Hepatic stellate cell (primary cell): ENCODE measurements around the gene EIF3M.
"Not testable (repeated sequence)": the region's sequence is repeated elsewhere in the genome, so short reads cannot be mapped to it uniquely, and the experiment has no call there.

Source experiments
- DNase-seq: peaks from one replicate; pipeline ENCODE4 v3.0.0; 2011; ENCODE audit warnings: low spot score

Gene EIF3M

GRCh38 chr11:32597921-32598320 lies 14.3 kb downstream of the EIF3M start:
- DNase-seq = no peak

- no peak for DNase-seq
These were observed 19.2 kb downstream of the EIF3M start for GRCh38 chr11:32602657-32603415.

GRCh38 chr11:32606220-32606619 lies 22.6 kb downstream of the EIF3M start:
- no peak for DNase-seq

DNA sequence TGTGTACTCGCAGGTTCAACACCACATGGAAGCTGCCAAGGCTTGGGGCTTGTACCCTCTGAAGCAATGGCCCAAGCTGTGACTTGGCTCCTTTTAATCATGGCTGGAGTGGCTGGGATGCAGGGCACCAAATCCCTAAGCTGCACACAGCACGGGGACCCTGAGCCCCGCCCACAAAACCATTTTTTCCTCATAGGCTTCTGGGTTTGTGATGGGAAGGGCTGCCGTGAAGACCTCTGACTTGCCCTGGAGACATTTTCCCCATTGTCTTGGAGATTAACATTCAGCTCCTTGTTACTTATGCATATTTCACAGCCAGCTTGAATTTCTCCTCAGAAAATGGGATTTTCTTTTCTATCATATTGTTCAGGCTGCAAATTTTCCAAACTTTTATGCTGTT lies 25.2 kb downstream of the EIF3M start:
- DNase-seq = not testable (repeated sequence)

- no peak for DNase-seq
These were observed 27.2 kb downstream of the EIF3M start for GRCh38 chr11:32610797-32611352.

DNA sequence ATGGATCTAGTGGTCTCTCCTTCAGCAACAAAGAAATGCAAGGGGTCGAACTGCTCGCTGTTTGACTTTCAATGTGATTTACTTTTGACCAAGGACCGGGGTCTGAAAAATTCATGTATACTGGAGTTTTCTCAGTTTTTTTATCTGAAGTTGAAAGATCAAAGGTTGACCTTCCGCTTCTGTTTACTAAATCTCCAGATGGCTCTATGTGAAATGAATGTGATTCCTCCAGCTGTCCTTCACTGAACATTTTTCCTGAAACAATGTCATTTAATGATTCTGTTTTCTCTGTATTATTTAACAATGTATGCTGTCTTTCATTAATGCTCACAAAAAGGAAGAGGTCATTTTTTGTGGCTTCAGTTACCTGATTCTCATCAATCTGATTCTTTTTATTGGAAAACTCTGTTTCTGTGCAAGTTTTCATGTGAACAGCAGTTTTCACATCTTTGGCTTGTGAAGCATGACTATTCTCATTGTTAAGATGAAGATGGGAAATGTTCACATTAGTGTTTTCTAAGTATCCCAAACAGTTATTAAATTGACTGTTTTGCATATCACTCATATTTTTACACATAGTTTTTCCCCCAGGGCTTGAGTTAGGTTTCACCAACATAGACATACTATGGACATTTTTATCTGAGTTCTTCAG lies 30.0 kb downstream of the EIF3M start:
- no peak for DNase-seq

GRCh38 chr11:32615422-32615821 lies 31.8 kb downstream of the EIF3M start:
- DNase-seq = no peak

- no peak for DNase-seq
These were observed 33.3 kb downstream of the EIF3M start for GRCh38 chr11:32616903-32617302.

- no peak for DNase-seq
These were observed 47.2 kb downstream of the EIF3M start for GRCh38 chr11:32630844-32631243.

DNA sequence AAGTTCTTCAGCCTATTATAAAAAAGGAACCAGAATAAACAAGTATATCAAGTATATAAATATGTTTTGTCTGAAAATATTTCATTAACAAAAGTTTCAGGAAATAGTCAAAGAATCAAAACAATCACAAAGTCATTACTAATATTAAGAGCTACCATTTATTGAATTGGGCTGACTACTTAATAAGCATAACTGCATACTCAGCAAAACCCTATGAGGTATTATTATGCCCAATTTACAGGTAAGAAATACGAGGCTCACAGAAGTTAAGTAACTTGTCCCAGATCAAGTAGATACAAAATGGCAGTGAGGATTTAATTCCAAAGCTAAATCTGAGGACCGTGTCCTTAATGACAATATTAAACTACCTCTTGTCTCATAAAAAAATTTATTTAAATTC lies 52.2 kb downstream of the EIF3M start:
- no peak for DNase-seq

DNA sequence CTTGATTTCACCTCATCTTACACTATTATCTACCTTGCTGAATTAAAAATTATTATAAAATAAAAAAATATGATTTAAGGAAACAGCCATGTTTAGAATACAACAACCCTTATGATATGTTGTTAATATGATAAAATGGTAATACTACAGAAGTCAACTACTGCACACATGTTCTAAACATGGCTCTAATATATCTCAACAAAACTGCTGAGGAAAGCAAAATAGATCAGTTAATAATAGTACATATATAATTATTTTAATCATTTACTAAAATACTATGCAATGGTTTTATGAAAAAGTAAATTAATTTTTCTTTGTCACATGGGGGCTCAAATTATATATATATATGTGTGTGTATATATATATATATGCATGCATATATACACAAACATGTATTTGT lies 57.7 kb downstream of the EIF3M start:
- DNase-seq = no peak

DNA sequence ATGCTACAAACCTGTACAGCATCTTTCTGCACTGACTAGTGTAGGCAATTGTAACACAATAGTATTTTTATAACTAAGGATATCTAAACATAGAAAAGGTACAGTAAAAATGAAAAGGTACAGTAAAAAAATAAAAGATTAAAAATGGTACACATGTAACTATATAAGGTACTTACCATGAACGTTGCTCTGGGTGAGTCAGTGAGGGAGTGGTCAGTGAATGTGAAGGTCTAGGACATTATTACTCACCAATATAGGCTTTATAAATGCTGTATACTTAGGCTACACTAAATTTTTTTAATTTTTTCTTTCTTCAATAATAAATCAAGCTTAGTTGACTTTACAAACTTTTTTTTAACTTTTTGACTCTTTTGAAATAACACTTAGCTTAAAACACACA lies 59.9 kb downstream of the EIF3M start:
- DNase-seq = no peak
